Astrocyte of the cerebellum (primary cell): ENCODE measurements around the gene XRCC4.
"Not testable (repeated sequence)": the region's sequence is repeated elsewhere in the genome, so short reads cannot be mapped to it uniquely, and the experiment has no call there.

Experiments
- DNase-seq: peaks from one replicate; pipeline ENCODE4 v3.0.0-alpha.2; 2011; ENCODE audit warnings: low read depth
- H3K4me3 ChIP-seq: 2 replicates; pipeline ENCODE4 v1.5.1; 2011; ENCODE audit warnings: mild to moderate bottlenecking, low read depth, low read length, moderate library complexity
- CTCF ChIP-seq: IDR thresholded peaks from 2 replicates; pipeline ENCODE4 v1.5.1; 2012; ENCODE audit warnings: low read length, low read depth, moderate library complexity, mild to moderate bottlenecking; ENCODE audit errors: missing control alignments
- in situ Hi-C: cut with HindIII; loops from 2 replicates; pipeline ENCODE4 v1.10.0; 2017; ENCODE audit warnings: low sequenced_read_pairs

XRCC4 gene

GRCh38 chr5:83255268-83255667 lies 177.9 kb downstream of the XRCC4 start:
- H3K4me3 ChIP-seq, result no peak overlapping the region
- in situ Hi-C loops, result no loop called here
- TF ChIP-seq CTCF, result no peak
- peak; percentile 59 for DNase-seq

GRCh38 chr5:83256091-83256780 lies 178.9 kb downstream of the XRCC4 start:
- in situ Hi-C loops, result no loop called here
- TF ChIP-seq CTCF, result no peak
- DNase-seq, result no peak
- no peak overlapping the region for H3K4me3 ChIP-seq

GRCh38 chr5:83257684-83258083 lies 180.3 kb downstream of the XRCC4 start:
- H3K4me3 ChIP-seq, DNase-seq, in situ Hi-C loops: not testable (repeated sequence)

GRCh38 chr5:83265318-83265717 lies 188.0 kb downstream of the XRCC4 start:
- peak; percentile 54 for DNase-seq
- in situ Hi-C loops, result no loop called here
- no peak for TF ChIP-seq CTCF
- H3K4me3 ChIP-seq, result no peak overlapping the region

GRCh38 chr5:83270311-83270710 lies 193.0 kb downstream of the XRCC4 start:
- no peak for TF ChIP-seq CTCF
- in situ Hi-C loops, result no loop called here
- DNase-seq, result no peak
- H3K4me3 ChIP-seq, result no peak overlapping the region

DNA sequence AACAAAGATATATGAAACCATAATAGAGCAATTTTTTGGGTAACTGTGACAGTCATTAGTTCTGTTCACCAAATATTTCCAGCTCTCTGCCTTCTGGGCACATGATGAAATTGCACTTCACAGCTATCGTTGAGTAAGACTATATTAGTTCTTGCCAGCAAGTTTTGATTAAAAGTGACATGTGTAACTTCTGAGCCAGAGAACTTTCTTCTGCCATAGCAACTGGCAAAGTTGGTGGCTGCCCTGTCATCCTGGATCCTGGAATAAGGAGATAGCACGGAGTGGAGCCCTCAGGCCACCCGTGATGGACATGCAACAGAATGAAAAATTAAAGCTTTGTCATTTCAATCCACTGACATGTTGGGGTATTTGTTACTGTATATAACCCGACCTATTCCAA lies 199.8 kb downstream of the XRCC4 start:
- no peak for TF ChIP-seq CTCF
- no peak overlapping the region for H3K4me3 ChIP-seq
- DNase-seq, result no peak
- in situ Hi-C loops, result no loop called here

DNA sequence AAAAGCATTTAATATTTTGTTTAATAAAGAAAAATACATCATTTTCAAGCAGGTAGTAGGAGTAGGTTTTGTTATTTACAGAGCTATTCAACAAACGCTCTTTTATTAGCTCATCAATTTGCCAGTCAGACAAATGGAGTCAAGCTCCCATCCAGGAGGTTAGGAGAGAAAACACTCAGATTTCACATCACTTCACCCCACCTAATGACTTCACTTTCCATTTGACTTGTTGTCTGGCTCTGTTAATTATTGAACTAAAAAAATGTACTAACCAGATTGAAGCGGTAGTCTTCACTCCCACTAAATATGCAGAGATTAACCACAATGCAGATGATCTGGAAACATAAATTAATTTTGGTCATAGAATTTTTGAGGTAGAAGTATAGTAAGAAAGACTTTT lies 200.6 kb downstream of the XRCC4 start:
- no peak for TF ChIP-seq CTCF
- DNase-seq, result no peak
- in situ Hi-C loops, result no loop called here
- no peak overlapping the region for H3K4me3 ChIP-seq
